ENCODE results near the gene DEAF1. TPM values are rescaled to one million over a fixed set of nuclear protein-coding genes. Genes with fewer than 3 reads are reported as not detected.
A peak's percentile ranks its signal among the peaks of the same experiment; 100 is the strongest.

The DEAF1 gene
- total and polyA plus RNA-seq, 10 of the 15 experiments (the other 5 are each of a cell fraction or from before 2014, with no cell fraction given) = 0.68 to 51.3 (median 25.9) TPM

- H4K20me1 ChIP-seq (ENCODE audit: control insufficient read depth, insufficient read depth) = peaks cover 11% of the 10 kb centered on the region
- H3K36me3 ChIP-seq (ENCODE audit: control insufficient read depth in 2 of 2, insufficient read depth in 2 of 2, low read length in 1 of 2) = peaks cover 14 to 49% of the 10 kb centered on the region in 2 experiments; a peak in 3 of 4 replicates
- BruUV-seq (replicated peaks) = no TSS peak
- peak overlapping the region; percentile 56 for H3K4me3 ChIP-seq
- intact Hi-C loops (cut with micrococcal nuclease; ENCODE audit: unreplicated experiment) (no loop called here), in situ Hi-C loops (cut with MboI) (no loop called here)
- ATAC-seq = no peak
- no peak for FAIRE-seq
- TF ChIP-seq POLR2A (IDR thresholded peaks at IDR 0.05; ENCODE audit: low read depth, low read length) (peak; percentile 0; the same call in 1 of the 2 replicates), CBFB (IDR thresholded peaks at IDR 0.05; ENCODE audit: low read depth) (no peak), PBX3 (IDR thresholded peaks at IDR 0.05; ENCODE audit: insufficient replicate concordance, low read depth, low read length) (no peak), BHLHE40 (IDR thresholded peaks at IDR 0.05; ENCODE audit: borderline replicate concordance in 1 of 2, low read depth in 2 of 2, low read length in 1 of 2) (no peak)
- no peaks in the 10 kb centered on the region for H3K9me3 ChIP-seq (replicated peaks; ENCODE audit: control insufficient read depth, insufficient read depth, low read length)
- POLR2A ChIA-PET = interaction anchor here (1.4 kb wide), 1 partner anchor 77 kb away, joined by 3 read pairs; the partner anchor contains the start of gene HRAS
- RAD21 ChIA-PET (ENCODE audit: unreplicated experiment) = interaction anchor here (0.9 to 1.5 kb wide), 3 partner anchors 37 to 84 kb away, joined by 3 to 4 read pairs (median 4); partner anchors contain the start of gene PHRF1
- no peak overlapping the region for H2AFZ ChIP-seq (ENCODE audit: control insufficient read depth, low read depth, low read length)
- H3K4me1 ChIP-seq (ENCODE audit: control insufficient read depth, insufficient read depth, low read length) = peaks cover 14% of the 10 kb centered on the region
- no peak overlapping the region for H3K9ac ChIP-seq (ENCODE audit: control insufficient read depth, insufficient read depth, low read length)
- peaks cover 26% of the 10 kb centered on the region for H3K79me2 ChIP-seq (ENCODE audit: control insufficient read depth, insufficient read depth, low read length)
- SMC1A ChIA-PET (ENCODE audit: uncharacterized antibody, unreplicated experiment) = no interaction called here
- CTCF ChIA-PET = no interaction called here
- WGBS (ENCODE audit: insufficient coverage, insufficient replicate concordance, low lambda C conversion rate, missing lambda C conversion rate) = 94% methylated on average over 9 of the region's 10 CpGs
- DNase-seq (ENCODE audit: low read depth, low spot score) = no peak
- no peaks in the 10 kb centered on the region for H3K27me3 ChIP-seq (replicated peaks in 1 of 2; ENCODE audit: control insufficient read depth in 2 of 2, insufficient read depth in 2 of 2, low read length in 1 of 2)
- H3K4me2 ChIP-seq (ENCODE audit: control insufficient read depth, insufficient read depth) = peak overlapping the region; percentile 68; the same call in 1 of the 2 replicates
- peak overlapping the region; percentile 33; the same call in 1 of the 2 replicates for H3K27ac ChIP-seq (ENCODE audit: control insufficient read depth, insufficient read depth)
These were observed 82.1 kb downstream of the DEAF1 start for GRCh38 chr11:612961-613300.

DNA sequence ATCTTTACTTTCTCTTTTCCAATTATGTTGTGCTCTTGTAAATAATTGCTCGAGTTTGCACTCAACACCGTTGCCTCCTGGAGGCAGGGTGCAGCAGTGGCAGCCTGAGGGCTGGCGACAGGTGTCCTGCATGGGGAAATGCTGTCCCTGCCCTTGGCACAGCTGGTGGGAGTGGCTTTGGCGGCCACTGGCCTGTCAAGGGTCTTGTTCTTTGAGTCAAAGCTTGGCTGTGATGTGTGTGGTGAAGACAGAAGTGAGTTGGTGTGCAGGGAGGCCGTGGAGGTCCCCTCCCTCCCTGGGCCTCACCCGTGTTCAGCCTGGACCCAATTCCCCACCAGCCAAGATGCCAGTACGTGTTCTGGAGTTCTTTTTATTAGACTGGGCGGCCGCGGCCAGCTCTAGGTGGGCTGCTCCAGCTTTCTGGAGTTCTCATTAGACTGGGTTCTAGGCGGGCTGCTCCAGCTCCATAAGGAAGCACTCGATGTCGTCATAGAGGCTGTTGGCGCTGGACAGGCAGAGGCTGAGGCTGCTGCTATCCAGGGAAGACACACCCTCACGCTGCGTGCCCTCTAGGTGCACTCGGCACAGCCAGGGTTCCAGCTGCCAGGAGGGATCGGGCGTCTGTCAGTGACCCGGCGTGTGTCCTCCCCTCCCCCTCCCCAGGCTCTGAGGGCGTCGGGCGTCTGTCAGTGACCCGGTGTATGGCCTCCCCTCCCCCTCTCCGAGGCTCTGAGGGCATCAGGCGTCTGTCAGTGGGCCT is 82.6 kb downstream of the DEAF1 start:
- intact Hi-C loops (cut with micrococcal nuclease; ENCODE audit: unreplicated experiment) = no loop called here
- SMC1A ChIA-PET (ENCODE audit: uncharacterized antibody, unreplicated experiment) = no interaction called here
- no TSS peak for BruUV-seq (replicated peaks)
- TF ChIP-seq RBBP5 (conservative IDR thresholded peaks at IDR 0.05) (no peak), BACH1 (IDR thresholded peaks at IDR 0.05; ENCODE audit: borderline replicate concordance) (no peak), EZH2 (IDR thresholded peaks at IDR 0.05; ENCODE audit: borderline replicate concordance, control insufficient read depth, low read depth, low read length) (no peak), POLR2A (IDR thresholded peaks at IDR 0.05; ENCODE audit: low read depth, low read length) (peak; percentile 85), MYC (IDR thresholded peaks at IDR 0.05; ENCODE audit: insufficient read depth, insufficient read length, insufficient replicate concordance, low read length, severe bottlenecking) (no peak), ZNF24 (IDR thresholded peaks at IDR 0.05) (no peak), DPF2 (IDR thresholded peaks at IDR 0.05) (no peak), CREM (IDR thresholded peaks at IDR 0.05; ENCODE audit: low read depth) (no peak)
- TF ChIP-seq, protein P1, sequence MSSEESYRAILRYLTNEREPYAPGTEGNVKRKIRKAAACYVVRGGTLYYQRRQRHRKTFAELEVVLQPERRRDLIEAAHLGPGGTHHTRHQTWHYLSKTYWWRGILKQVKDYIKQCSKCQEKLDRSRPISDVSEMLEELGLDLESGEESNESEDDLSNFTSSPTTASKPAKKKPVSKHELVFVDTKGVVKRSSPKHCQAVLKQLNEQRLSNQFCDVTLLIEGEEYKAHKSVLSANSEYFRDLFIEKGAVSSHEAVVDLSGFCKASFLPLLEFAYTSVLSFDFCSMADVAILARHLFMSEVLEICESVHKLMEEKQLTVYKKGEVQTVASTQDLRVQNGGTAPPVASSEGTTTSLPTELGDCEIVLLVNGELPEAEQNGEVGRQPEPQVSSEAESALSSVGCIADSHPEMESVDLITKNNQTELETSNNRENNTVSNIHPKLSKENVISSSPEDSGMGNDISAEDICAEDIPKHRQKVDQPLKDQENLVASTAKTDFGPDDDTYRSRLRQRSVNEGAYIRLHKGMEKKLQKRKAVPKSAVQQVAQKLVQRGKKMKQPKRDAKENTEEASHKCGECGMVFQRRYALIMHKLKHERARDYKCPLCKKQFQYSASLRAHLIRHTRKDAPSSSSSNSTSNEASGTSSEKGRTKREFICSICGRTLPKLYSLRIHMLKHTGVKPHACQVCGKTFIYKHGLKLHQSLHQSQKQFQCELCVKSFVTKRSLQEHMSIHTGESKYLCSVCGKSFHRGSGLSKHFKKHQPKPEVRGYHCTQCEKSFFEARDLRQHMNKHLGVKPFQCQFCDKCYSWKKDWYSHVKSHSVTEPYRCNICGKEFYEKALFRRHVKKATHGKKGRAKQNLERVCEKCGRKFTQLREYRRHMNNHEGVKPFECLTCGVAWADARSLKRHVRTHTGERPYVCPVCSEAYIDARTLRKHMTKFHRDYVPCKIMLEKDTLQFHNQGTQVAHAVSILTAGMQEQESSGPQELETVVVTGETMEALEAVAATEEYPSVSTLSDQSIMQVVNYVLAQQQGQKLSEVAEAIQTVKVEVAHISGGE (CRISPR knock-in tag; IDR thresholded peaks at IDR 0.05) = no peak

More for the DNA sequence above, 82.6 kb downstream of the DEAF1 start:
- H3K9ac ChIP-seq (ENCODE audit: control insufficient read depth, insufficient read depth, low read length) = no peak overlapping the region
- H2AFZ ChIP-seq (ENCODE audit: control insufficient read depth, low read depth, low read length) = no peak overlapping the region
- CTCF ChIA-PET = no interaction called here
- H3K79me2 ChIP-seq (ENCODE audit: control insufficient read depth, insufficient read depth, low read length) = peaks cover 26% of the 10 kb centered on the region
- DNase-seq (ENCODE audit: low read depth, low spot score) (no peak), ATAC-seq (no peak), FAIRE-seq (no peak)
- peak overlapping the region; percentile 68; the same call in 1 of the 2 replicates for H3K4me2 ChIP-seq (ENCODE audit: control insufficient read depth, insufficient read depth)
- in situ Hi-C loops (cut with MboI) = no loop called here
- peaks cover 14% of the 10 kb centered on the region for H3K4me1 ChIP-seq (ENCODE audit: control insufficient read depth, insufficient read depth, low read length)
- peaks cover 11% of the 10 kb centered on the region for H4K20me1 ChIP-seq (ENCODE audit: control insufficient read depth, insufficient read depth)
- H3K27me3 ChIP-seq (replicated peaks in 1 of 2; ENCODE audit: control insufficient read depth in 2 of 2, insufficient read depth in 2 of 2, low read length in 1 of 2) = no peaks in the 10 kb centered on the region
- H3K27ac ChIP-seq (ENCODE audit: control insufficient read depth, insufficient read depth) = no peak overlapping the region
- H3K4me3 ChIP-seq = no peak overlapping the region
- H3K36me3 ChIP-seq (ENCODE audit: control insufficient read depth in 2 of 2, insufficient read depth in 2 of 2, low read length in 1 of 2) = peaks cover 16 to 53% of the 10 kb centered on the region in 2 experiments; a peak in 3 of 4 replicates
- POLR2A ChIA-PET = interaction anchor here (0.5 kb wide), 1 partner anchor 106 kb away, joined by 4 read pairs; no protein-coding TSS in a partner anchor
- WGBS (ENCODE audit: insufficient coverage, insufficient replicate concordance, low lambda C conversion rate, missing lambda C conversion rate) = 76% methylated on average over 22 of the region's 27 CpGs
- RAD21 ChIA-PET (ENCODE audit: unreplicated experiment) = interaction anchor here (1.5 kb wide), 1 partner anchor 84 kb away, joined by 3 read pairs; no protein-coding TSS in a partner anchor
- H3K9me3 ChIP-seq (replicated peaks; ENCODE audit: control insufficient read depth, insufficient read depth, low read length) = no peaks in the 10 kb centered on the region

Measured in GM12878 (cell line).